LHCN-M2 (cell line): ENCODE measurements around the gene PRELP. TPM values are rescaled to one million over a fixed set of nuclear protein-coding genes. Genes with fewer than 3 reads are reported as not detected.
"Not testable (repeated sequence)": the region's sequence is repeated elsewhere in the genome, so short reads cannot be mapped to it uniquely, and the experiment has no call there.

ENCODE experiments used
- DNase-seq: peaks from one replicate; pipeline ENCODE4 v3.0.0-alpha.2; 2012; ENCODE audit warnings: low read depth
- polyA plus RNA-seq: library from polyadenylated mRNA; unstranded; fragments of >200 nt; gene quantifications from one replicate; pipeline ENCODE4 v1.2.1, GENCODE V29; 2012; ENCODE audit warnings: missing spikeins
- total RNA-seq: library from RNA; depleted of rRNA; stranded (reverse); fragments of >200 nt; gene quantifications from 2 replicates; pipeline ENCODE4 v1.2.3, GENCODE V29; 2014; rRNA removed

Gene PRELP
- total RNA-seq = 0.06 TPM in 2 replicates
- 1.2 TPM for polyA plus RNA-seq

DNA sequence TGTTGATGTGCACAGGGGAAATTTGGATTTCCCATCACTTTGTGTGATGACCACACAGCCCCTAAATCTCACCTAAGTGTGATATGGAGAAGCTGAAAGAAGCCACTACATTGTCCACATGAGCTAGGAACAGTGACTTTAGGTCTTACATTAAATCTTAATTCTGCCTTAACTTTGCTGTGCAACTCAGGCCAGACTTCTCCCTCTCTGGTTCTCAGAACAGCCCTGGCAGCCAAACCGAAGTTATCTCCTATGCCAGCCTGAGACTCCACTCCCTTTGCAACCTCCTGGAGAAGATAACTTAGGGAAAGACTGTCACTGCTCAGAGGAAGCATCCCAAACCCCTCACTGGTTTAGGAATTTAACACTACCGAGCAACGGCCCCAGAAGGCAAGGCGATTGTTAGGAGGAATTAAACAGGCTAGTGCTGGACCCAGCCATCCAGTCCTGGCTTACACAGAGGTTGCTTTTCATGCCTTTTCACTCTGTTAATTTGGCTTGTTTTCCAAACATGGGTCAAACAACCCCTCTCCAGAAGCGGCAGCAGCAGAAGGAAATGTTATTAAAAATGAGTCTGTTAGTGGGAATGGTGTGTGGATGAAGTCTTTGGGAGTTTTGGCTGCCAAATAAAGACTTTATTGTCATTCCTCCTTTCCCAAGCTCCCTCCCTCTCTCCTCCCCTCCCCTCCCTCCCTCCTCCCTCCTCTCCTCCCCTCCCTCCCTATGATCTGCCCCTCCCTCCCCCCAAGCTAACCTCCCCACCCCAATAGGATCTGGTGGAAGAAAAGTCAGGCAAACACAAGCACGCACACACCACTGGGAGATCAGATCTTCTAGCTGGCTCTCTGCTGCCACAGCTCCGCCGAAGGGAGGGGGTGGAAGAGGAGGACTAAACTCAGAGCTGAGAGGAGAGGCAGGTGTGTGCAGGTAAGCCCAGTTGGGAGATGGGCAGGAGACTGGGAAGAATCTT, at the start of gene PRELP:
PRELP (plus strand) TSS at position 795 of the 970 bp plus-strand sequence. CDS start 7,379 bp downstream, outside the sequence.
- DNase-seq = peak; percentile 35

DNA sequence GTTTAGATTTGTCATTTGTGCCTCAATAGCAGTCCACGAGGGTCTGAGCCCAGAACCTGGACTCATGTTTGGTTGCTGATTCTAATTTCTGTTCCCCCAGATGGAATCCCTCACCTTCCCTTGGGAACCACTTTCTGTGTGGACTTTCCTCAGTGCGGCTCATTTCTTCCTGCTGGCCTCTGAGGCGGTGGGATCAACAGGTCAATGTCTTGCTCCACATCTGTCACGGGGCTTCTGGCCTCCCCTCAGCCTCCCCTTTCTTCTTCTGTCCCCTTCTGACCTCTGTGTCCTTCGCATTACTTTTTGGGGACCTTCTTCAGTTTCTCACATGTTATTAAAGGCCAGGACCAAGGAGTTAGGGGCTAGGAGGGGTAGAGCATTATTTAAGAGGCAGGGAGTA, 49.2 kb upstream of the PRELP start:
- no peak for DNase-seq

DNA sequence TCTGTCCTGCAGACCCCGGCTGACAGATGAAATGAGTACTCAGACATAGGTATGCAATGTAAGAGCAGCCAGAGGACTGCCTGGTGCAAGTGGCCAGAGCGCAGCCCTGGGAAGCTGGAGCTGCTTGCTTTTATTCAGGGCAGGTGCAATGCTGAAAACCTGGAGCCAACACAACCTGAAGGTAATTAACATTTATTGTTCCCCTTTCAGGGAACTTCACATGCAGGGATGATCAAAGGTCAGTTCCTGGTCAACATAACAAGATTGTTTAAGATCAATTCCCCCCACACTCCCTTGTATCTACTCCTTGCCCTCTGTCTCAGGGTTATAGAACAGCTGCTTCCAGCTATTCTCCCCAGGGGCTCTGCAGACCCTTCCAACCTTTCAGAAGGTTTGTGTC, 48.7 kb upstream of the PRELP start:
- DNase-seq = no peak

DNA sequence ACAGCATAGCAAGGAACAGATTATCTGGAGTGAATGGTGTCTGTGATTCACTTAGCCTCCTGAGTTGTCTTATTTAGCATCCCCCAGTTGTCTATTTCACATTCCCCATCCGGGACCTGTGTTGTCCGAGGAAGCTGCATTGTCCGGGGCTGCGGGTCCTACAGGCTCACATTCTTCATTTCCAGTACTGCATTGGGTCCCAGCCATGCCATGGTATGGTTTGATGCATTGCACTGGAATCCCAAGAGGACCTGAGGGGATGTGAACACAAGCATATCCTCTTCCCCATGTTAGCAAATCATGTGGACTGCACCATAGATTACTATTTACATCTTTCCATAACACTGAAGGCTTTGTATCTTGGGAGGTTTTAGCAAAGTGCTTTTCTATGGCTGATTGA, 48.2 kb upstream of the PRELP start:
- DNase-seq = no peak

DNA sequence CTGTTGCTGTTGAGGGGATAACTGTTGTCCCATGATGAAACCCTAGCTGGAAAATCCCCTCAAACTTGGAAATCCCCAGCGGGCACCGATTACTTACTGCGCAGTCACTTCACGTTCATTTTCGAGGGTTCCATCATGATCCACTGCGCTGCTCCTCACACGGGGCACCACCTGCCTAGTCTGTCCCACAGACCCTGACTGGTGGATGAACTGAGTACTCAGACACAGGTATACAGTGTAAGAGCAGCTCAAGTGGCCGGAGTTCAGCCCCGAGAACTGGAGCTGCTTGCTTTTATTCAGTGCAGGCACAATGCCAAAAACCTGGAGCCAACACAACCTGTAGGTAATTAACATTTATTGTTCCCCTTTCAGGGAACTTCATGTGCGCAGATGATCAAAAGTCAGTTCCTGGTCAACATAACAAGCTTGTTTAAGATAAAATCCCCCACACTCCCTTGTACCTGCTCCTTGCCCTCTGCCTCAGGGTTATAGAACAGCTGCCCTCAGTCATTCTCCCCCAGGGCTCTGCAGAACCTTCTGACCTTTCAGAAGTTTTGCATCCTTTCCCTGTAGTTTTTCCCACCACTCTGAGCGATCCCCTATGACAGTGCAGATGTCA, 46.5 kb upstream of the PRELP start:
- DNase-seq = no peak

DNA sequence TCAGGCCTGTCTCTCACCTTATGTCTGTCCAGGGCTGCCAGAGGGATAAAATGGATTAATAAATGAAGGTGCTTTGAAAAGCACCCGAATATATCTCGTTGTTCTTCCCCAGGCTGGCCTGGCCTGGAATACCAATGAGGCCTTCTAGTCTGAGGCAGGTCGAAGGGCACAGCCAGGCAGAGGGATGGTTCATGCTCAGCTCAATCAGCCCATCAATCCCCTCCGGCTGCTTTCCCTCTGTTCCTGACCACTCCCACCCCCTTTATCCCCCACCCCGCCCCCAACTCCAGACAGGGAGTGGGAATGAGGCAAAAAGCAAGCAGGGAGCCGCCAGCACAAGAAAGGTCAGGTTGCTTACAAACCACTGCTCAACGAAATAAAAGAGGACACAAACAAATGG, 40.0 kb upstream of the PRELP start:
- no peak for DNase-seq

DNA sequence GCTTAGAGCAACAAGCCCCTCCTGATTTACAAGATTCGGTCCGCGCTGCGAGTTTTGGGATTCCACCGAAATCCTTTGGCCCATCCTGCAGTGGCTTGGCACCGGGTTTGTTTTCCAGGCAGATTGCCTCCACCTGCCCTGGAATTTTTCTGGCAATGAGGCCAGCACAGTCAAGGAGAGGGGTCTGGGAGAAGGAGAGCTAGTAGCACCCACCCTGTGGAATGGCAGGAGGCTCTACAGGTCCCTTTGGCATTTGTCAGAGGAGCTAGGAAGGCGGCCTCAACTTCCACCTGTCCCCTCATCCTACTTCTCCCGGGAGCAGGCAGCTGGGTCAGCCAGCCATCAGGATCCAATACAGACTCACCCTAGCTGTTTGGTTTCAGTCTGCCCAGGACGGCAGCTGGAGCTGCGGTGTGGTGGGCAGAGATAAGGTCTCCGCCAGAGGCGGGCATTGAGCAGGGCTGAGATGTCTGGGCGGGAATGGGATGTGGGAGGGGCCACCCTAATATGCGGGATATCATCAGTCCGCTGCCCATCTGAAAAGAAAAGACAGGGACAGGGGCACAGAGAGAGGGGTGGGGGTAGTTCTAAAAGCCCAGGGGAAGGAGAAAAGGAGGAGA, 37.8 kb upstream of the PRELP start:
- no peak for DNase-seq

DNA sequence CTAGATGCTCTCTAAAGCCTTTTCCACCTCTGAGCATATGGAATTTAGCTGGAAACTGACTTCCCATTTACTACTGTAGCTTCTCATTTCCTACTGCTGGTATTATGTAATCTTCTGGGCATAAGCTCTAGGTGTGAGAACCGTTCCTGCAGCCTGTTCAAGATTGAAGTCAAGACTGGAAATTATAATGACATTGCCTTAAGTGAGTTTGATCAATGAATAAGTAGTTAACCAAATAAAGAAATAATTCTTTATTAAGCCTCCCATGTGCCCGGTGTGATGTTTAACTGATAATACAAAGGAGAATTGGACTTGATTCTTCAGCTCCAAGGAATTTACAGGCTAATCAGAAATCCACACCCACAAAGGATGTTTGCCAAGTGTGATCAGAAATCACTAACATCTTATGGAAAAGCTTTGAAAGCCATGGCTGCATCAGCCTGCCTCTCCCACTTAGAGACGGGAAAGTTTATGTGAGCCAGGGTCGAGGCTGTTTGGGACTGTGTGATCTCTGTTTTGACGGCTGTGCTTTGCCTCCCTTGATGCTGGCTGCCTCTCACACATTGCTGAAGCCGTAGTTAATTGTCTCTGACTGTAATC, 36.4 kb upstream of the PRELP start:
- no peak for DNase-seq

DNA sequence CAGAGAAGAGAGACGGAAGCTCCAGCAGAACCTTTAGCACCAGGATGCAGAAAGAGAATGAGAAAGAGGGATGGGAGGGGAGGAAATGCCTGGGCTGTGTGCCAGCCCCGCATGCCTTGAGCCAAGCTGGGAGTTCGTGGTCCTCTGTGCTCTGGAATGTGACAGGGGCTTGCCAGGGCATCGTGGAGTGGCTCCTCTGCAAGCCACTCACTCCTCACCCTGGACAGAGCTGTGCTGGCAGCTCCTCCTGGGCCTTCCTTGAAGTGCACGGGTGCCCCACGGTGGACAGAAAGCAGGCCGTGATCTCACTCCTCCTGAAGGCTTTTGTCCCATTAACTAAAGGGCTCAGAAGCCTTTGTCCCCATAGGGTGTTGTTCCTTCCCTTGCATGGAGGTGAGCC, 34.8 kb upstream of the PRELP start:
- peak; percentile 46 for DNase-seq

DNA sequence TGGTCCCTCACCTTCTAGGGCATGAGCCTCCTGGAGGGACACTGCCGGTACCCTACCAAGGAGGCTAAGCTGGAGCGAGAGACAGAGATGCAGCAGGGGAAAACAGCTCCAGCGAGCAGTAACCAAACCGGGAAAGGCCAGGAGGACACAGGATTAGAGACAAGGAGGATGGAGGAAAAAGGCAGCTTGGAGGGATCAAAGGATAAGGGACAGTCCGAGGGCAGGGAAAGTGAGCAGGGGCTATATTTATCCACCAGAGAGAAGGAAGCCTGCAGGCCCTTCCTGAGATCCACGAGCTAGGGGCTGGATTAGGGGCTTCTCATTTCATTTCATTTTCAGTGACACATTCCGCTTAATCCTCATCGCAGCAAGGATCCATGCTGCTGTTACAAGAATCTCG, 33.8 kb upstream of the PRELP start:
- DNase-seq = no peak

DNA sequence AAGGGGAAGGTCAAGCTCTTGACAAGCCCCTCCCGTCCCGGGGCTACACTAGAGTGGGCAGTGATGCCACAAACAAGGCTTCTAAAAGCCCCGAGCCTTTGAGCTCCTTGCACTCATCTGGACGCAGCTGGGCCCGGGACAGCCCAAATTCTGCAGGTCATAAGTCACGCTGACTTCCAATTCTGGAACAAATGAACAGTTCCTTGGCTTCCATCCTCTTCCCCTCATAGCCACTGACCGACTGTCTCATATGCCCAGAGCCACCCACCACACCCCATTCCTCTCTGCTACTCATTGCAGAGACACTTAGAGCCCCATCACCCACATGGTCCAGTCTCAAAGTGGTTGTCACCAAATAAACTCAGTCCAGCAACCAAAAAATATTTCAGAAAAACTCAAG, 32.8 kb upstream of the PRELP start:
- no peak for DNase-seq

DNA sequence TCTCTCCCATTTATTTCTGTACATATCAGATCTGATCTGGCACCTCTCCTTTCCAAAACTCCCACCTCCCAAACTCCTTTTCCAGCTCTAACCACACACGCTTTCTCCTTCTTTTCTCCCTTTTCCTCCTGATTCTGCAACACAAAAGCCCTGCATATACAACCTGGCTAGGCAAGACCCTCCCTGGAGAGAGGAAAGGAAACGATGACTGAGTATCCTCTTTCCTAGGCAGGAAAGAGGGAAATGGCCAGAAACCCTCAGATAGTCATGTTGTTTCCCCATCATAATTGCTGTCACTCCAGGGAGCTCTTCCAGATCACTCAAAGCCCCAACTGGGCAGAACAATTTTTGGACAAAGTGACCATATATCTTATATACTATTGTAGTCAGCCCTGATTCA, 32.3 kb upstream of the PRELP start:
- no peak for DNase-seq

DNA sequence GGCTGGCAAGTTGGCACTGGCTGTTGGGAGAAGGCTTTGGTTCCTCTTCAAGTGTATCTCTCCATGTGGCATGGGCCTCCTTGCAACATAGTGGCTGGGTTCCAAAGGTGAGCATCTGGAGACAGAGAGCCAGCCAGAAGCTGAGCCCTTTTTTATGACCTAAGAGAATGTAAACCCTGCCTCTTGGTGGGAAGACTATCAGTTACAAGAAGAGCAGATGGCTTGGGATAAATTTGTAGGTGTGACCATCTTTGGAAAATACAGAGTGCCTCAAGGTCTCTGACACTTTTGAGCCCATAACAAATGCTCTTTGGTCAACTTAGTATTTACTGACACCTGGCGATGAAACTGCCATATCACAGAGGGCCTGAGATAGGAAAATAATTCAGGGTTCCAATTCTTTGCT, 31.4 kb upstream of the PRELP start:
- no peak for DNase-seq

DNA sequence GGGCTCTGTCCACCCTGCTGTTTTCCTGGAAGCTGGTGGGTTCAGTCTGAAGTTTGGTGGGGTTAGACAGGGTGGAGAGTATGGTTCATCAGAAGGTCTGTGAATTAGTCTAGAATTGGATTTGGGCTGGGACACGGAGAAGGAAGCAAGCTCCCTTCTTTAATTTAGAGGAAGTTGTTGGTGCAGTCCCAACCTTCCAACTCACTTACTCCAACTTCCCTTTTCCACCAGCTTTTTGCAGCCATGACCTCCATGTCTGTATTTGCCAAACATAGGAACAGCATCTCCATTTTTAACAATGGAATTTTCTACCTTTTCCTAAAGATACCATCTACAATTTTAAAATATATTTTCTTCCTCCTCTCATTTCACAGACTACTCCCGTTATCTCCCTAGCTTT, 28.5 kb upstream of the PRELP start:
- no peak for DNase-seq

DNA sequence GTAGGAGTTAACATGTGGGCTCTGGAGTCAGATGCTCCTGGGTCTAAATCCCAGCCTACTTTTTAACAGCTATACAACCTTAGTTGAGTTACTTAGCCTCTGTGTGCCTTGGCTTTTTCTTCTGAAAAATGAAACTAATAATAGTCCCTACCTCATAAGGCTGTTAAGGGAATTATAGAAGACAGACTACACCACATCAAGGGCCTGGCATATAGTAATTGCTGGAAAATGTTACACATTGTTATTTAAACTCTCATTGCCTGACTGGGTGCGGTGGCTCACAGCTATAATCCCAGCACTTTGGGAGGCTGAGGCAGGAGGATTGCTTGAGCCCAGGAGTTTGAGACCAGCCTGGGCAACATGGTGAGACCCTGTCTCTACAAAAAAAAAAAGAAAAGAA, 28.0 kb upstream of the PRELP start:
- DNase-seq = not testable (repeated sequence)

DNA sequence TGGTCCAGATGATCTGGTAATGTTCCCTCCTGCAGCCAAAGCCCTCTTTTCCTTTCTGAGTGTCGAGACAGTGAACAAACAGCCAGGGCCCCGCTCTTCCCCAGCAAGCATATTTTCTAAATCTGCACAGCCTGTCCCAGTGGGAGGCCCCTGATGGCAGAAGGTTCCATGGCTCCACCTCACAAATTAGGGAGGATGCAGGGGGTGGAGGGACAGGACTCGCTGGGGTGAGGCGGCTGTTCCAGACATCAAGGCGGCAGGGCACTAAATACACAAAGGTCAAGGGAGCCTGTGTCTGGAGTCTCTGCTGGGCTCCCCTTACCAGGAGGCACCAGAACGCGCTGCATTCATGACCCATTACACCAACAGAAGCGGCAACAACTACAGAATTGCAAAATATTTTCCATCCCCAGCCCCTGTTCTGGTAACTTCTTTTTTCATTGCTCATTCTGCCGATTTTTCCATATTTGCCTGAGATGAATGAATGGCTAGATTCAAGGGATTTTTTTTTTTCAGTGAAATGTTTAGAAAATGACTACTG, 27.0 kb upstream of the PRELP start:
- no peak for DNase-seq

DNA sequence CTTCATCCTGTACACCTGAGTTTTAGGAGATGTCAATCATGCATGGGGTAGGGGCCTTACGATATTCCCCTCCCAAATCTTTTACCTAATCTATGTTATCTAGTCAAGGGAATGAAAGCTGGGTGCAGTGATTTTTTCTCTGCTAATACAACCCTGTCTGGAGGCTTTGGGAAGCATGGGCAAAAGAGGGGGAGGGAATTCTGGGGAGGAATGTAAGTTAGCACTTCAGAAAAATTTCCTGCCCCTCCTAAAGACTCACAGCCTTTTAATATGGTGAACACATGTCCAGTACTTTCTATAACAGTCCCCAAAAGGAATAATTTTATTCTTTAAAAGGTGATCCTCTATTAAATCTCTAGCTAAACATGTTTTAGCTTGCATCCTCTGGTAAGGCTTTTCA, 25.6 kb upstream of the PRELP start:
- DNase-seq = no peak

DNA sequence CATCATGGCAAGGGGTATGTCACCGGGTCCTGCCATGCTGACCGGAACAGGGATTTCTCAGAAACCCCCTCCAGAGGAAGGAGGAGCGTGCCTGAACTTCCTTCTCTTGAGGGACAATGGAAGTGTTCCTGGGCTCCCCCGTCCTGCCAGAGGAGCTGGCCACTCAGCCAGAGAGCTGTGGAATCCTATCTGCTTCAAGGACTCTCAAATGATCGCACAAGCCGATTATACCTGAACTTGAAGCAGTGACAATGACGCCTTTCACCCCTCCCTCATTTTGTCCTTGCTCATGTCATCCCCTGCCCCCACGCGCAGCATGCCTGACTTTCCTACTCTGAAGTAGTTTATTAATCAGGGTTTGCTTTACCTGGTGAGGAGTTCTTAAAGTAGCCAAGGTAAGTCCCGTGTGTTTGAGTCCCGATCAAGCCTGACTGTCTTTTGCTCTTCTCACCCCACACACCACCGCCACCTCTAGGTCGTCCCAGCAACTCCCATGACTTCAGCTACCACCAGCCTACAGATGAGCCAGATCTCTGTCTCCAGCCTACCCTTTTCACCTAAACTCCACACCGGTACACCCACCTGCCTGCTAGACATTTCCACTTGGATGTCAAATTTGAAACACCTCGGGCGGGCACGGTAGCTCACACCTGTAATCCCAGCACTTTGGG, 25.0 kb upstream of the PRELP start:
- DNase-seq = no peak

DNA sequence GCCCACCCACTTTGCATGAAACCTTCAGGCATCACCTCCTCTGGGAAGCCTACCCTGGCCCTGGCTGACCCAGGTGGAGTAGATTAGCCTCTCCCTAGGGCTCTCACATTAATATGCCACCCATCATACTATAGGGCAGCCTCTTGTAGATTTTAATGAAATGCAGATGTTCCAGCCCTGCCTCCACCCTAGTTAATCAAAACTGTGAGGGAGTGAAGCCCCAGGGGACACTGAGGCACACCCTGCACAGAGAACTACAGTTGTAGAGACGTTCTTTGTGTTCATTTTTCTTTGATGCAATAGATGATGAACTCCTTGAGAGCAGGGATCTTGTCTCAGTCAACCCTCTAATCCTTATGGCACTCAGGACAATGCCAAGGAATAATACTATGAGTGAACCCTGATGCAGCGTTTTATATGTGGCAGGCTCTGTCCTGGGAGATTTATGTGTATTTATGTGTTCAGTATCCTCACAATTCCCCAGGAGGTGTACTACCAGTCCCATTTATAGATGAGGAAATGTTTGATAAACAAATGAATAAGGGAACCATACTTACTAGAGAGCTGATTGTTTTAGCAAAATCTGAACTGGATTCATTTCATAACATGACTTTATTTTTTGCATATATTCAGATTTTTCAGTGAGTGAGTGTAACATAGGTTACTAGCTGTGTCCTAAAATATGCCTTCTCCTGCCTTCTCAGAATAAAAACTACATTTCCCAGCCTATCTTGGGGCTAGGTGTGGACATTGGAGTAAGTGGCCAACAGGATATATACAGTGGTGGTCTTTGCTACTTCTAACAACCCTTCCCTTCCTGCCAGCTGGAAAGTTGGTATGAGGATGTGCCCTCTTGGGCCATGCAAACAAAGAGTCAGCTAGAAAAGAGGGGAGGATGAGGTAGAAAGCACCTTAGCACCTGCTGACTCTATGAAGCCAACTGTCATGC, 23.5 kb upstream of the PRELP start:
- no peak for DNase-seq

DNA sequence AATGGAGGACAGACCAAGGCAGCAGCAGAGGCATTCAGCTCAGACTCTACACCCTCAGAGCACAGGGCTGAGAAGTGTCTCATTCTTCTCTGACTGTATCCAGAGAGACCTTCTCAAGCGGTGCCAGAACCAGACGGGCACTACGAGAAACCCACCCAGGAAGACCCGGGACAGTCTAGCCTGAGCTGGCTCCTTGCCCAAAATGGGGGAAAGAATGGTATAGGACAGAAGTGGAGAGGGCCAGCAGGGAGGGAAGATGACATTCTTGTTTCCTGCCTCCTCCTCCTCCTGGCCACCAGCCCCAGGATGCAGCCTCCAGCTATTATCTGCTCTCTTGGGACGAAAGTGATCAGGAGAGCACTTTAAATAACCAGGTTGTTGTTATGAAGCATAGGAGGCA, 22.6 kb upstream of the PRELP start:
- no peak for DNase-seq
